ENCODE measurements around the gene ZNF710.

The ZNF710 gene

DNA sequence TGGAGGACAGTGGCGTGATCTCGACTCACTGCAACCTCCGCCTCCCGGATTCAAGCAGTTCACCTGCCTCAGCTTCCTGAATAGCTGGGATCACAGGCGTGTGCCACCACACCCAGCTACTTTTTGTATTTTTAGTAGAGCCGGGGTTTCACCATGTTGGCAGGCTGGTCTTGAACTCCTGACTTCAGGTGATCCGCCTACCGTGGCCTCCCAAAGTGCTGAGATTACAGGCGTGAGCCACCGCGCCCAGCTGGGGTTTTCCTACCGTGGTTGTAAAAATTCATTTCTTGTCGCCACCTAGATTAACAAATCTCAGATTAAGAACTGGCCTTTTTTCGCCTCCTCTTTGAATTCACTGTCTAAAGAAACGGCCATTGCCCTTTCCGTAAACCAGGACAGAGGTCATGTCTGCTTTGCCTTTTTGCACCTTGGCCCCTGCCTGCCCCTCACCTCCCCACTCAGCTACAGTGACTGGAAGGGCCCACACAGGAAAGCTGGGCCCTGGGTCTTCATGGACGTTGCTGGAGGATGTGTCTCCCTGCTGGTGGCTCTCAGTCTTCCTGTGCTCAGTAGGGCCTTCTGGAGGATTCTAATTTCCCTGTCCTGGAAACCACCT lies 17.2 kb downstream of the ZNF710 start:
- TF ChIP-seq, protein P1, sequence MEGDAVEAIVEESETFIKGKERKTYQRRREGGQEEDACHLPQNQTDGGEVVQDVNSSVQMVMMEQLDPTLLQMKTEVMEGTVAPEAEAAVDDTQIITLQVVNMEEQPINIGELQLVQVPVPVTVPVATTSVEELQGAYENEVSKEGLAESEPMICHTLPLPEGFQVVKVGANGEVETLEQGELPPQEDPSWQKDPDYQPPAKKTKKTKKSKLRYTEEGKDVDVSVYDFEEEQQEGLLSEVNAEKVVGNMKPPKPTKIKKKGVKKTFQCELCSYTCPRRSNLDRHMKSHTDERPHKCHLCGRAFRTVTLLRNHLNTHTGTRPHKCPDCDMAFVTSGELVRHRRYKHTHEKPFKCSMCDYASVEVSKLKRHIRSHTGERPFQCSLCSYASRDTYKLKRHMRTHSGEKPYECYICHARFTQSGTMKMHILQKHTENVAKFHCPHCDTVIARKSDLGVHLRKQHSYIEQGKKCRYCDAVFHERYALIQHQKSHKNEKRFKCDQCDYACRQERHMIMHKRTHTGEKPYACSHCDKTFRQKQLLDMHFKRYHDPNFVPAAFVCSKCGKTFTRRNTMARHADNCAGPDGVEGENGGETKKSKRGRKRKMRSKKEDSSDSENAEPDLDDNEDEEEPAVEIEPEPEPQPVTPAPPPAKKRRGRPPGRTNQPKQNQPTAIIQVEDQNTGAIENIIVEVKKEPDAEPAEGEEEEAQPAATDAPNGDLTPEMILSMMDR (IDR thresholded peaks at IDR 0.05; ENCODE audit: insufficient read depth, low read depth, low read length, missing control alignments), result no peak
- DNase-seq (ENCODE audit: low read depth), result no peak
- no peak overlapping the region for H3K4me3 ChIP-seq (ENCODE audit: low read depth, low read length)

DNA sequence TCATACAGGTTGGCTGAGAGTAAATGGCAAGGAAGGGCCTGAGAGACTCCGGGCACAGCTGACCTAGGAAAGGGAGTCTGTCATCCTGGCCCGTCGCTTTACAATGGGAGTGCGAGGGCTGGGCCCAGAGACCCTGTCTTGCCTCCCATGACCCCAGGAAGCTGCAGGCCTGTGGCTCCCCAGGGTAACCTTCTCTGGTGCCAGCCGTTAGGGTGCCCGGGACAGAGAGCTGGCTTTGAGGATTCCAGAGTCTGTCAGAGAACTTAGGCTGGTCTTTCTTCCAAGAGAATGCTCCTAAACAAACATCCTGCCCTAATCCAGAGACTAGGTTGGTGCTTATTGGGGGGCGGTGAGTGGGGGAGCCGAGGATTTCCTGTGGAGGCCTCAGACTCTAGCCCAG lies 18.5 kb downstream of the ZNF710 start:
- DNase-seq (ENCODE audit: low read depth), result no peak
- peak overlapping the region; percentile 58 for H3K4me3 ChIP-seq (ENCODE audit: low read depth, low read length)
- TF ChIP-seq, protein P1 (IDR thresholded peaks at IDR 0.05; ENCODE audit: insufficient read depth, low read depth, low read length, missing control alignments), result no peak

DNA sequence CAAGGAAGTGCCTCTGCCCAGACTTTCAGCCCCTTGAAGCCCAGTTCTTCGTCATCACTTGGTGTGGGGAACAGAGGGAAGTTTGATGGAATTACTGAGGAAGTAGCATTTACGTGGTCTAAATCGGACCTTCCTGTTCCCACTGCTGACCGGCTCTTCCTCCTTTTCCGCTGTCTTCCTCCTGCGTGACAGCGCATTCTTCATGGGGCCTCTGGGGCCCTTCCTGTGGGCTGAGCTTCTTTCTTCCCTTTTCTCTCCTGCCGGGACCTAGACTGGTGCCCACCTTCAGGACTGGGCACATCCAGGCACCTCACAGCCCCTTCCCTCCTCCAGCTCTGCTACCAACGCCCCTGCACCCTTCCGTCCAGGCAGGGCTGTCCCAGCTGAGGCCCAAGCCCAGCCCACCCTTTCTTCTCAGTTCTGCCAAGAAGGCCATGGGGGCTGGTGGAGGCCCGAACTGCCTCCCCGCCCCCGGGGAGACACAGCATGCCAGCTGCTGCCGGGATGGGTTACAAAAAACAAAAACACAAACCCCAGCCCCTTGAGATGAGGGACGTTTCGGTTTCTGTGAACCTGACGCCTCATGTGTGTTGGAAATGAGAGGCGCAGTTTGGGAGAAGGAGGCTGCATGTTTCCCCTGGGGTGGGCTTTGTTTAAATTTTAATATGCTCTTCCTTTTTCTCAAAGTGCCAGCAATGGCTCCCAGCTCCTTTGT lies 19.1 kb downstream of the ZNF710 start:
- peak; percentile 74 for DNase-seq (ENCODE audit: low read depth)
- TF ChIP-seq, protein P1 (IDR thresholded peaks at IDR 0.05; ENCODE audit: insufficient read depth, low read depth, low read length, missing control alignments), result no peak
- H3K4me3 ChIP-seq (ENCODE audit: low read depth, low read length), result peak overlapping the region; percentile 58

DNA sequence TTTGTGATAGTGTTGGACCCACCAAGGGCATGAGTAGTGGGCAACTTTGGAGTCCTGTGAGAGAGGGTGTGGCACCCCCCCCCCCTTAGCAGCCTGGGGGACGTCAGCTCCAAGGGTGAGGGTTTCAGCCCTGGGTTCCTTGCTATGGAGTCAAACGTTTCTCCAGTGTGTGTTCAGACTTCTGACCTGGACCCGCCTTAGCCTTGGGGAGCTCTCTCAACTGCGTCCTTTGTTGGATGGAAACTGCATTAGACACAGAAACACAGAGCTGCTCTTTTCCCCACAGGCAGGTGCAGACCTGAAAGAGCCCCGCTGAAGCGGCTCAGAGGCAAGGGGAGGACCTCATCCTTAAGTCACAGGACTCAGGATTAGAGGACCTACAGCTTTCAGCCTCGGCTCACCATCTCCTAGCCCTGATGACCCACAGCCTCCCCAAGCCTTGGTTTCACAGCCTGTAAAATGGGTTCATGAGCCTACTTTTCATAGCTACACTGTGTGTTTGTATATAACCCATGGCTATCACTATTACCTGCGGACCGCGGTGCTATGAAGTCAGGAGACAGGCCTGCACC lies 19.9 kb downstream of the ZNF710 start:
- H3K4me3 ChIP-seq (ENCODE audit: low read depth, low read length), result no peak overlapping the region
- TF ChIP-seq, protein P1 (IDR thresholded peaks at IDR 0.05; ENCODE audit: insufficient read depth, low read depth, low read length, missing control alignments), result no peak
- DNase-seq (ENCODE audit: low read depth), result peak; percentile 41

DNA sequence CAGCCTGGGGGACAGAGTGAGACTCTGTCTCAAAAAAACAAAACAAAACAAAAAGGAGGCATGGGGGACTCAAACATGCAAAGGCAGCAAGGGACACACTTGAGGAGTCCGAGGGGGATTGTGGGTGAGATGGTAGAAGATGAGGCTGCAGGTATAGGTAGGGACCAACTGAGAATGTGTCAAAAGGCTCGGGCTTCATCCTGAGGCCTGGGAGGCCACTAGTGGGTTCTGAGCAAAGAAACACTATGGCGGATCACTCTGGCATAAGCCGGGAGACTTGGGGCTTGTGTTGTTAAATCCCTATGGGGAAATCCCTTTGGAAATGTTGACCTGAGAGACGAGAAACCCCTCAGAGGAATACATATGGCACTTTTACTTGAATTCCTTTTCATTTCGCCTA lies 21.2 kb downstream of the ZNF710 start:
- no peak overlapping the region for H3K4me3 ChIP-seq (ENCODE audit: low read depth, low read length)
- TF ChIP-seq, protein P1 (IDR thresholded peaks at IDR 0.05; ENCODE audit: insufficient read depth, low read depth, low read length, missing control alignments), result no peak
- DNase-seq (ENCODE audit: low read depth), result no peak

DNA sequence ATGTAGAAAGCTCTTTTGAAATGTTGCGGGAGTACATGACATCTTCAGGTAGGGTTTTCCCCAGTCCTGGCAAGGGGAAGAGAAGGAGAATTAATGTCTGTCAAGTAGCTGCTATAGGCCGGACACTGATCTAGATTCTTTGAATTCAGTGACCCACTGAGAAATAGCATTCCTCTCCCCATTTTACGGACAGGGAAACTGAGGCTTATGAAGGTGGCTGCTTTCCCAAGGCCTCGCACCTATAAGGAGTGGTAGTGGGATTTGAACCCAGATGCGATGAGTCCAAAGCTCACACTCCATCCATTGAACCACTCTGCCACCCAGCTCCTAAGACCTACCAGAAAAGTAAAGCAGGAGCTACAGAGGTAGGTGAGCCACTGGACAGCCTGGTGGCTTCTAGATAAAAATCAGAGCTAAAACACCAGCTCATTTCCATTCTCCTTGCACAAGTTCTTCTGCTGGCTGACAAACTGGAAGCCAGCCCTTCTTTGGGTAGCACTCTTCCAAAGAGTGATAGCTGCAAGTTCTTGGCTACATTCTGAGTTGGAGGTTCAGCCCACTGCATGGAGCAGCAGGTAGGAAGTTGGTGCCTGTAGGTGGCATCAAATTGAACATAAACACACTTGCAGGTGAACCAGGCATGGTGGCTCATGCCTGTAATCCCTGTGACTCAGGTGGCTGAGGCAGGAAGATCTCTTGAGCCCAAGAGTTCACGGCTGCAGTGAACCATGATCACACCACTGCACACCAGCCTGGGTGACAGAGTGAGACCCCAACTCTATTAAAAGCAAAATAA lies 22.0 kb downstream of the ZNF710 start:
- TF ChIP-seq, protein P1 (IDR thresholded peaks at IDR 0.05; ENCODE audit: insufficient read depth, low read depth, low read length, missing control alignments), result no peak
- H3K4me3 ChIP-seq (ENCODE audit: low read depth, low read length), result no peak overlapping the region
- DNase-seq (ENCODE audit: low read depth), result no peak
